HG02588 (cell line): ENCODE measurements around the gene DLL3.
"Not testable (repeated sequence)": the region's sequence is repeated elsewhere in the genome, so short reads cannot be mapped to it uniquely, and the experiment has no call there.

Experiments used
- ATAC-seq: cut with Tn5 transposase; IDR thresholded peaks from one replicate; pipeline ENCODE4 v1.9.1; 2021; ENCODE audit warnings: mild to moderate bottlenecking, moderate library complexity; ENCODE audit not compliant: unreplicated experiment

The DLL3 gene, protein sequence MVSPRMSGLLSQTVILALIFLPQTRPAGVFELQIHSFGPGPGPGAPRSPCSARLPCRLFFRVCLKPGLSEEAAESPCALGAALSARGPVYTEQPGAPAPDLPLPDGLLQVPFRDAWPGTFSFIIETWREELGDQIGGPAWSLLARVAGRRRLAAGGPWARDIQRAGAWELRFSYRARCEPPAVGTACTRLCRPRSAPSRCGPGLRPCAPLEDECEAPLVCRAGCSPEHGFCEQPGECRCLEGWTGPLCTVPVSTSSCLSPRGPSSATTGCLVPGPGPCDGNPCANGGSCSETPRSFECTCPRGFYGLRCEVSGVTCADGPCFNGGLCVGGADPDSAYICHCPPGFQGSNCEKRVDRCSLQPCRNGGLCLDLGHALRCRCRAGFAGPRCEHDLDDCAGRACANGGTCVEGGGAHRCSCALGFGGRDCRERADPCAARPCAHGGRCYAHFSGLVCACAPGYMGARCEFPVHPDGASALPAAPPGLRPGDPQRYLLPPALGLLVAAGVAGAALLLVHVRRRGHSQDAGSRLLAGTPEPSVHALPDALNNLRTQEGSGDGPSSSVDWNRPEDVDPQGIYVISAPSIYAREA

GRCh38 chr19:39498798-39499642, at the start of gene DLL3:
Gene DLL3, plus strand, starts transcription at chr19:39498947. Its CDS starts 28 bp downstream, at chr19:39498975.
- no peak for ATAC-seq

- no peak for ATAC-seq
These were observed 49.5 kb upstream of the DLL3 start for GRCh38 chr19:39449116-39449797.

GRCh38 chr19:39451257-39451656, 47.5 kb upstream of the DLL3 start:
- ATAC-seq: not testable (repeated sequence)

DNA sequence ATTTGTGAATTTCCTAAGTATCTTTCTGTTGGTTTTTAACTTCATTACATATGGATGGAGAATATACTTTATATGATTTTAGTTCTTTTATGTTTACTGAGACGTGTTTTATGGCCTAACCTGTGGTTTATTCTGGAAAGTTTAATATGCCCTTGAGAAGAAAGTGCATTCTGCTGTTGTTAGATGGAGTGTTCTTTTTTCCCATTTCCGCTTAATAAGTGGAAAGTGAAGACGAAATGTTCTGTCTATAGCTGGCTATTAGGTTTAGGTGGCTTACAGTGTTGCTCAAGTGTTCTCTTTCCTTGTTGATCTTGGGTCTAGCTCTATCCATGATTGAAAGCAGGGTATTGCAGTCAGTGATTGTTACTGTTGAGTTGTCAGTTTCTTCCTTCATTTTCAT, 35.3 kb upstream of the DLL3 start:
- ATAC-seq: no peak

GRCh38 chr19:39465956-39466747, 32.6 kb upstream of the DLL3 start:
- no peak for ATAC-seq

DNA sequence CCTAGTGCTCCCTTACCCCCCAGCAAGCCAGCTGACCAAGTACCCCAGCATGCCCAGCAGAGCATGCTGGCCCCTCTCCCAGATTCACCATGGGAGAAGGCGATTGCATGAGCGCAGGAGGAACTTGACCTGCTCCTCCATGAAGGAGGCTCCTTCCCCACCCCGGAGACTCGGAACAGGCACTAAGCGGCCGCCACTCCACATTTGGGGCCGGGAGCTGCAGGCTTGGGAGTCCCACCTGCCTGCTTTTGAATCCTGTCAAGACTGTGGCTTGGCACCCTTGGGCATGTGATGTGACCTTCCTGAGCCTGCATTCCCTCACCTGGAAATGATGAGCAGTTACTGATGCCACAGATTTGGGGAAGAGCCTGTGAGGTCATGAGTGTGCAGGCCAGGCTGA, 30.8 kb upstream of the DLL3 start:
- no peak for ATAC-seq

DNA sequence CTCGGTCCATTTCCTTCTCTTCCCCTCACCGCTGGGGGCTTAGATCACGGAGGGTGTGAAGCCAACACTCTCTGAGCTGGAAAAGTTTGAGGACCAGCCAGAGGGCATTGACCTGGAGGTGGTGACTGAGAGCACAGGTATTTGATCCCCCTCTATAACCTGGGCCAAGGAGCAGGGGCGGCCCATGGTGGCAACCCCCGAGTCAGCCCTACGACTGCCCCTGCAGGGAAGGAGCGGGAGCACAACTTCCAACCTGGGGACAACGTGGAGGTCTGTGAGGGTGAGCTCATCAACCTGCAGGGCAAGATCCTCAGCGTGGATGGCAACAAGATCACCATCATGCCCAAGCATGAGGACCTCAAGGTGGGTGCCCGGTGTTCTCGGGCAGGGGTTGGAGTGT, 29.7 kb upstream of the DLL3 start:
- ATAC-seq: no peak

DNA sequence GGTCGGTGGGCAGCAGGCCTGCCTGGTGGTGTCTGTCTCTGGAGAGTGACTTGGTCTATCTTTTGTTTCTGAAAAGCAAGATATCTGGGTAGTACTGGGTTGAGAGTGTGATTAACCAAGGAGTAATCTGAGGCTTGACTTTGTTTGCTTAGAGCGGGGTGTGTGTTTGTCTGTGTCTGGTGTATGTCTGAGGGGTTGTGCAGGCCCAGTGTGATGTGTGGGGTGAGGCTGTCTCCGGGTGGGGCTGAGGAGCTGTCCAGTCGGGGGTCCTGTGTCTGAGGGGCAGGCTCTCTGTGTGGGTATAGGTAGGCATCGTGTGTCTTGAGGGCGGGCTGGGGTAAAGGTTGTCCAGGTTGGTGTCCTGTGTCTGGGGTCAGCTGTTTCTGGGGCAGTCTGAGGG, 29.2 kb upstream of the DLL3 start:
- ATAC-seq: no peak

DNA sequence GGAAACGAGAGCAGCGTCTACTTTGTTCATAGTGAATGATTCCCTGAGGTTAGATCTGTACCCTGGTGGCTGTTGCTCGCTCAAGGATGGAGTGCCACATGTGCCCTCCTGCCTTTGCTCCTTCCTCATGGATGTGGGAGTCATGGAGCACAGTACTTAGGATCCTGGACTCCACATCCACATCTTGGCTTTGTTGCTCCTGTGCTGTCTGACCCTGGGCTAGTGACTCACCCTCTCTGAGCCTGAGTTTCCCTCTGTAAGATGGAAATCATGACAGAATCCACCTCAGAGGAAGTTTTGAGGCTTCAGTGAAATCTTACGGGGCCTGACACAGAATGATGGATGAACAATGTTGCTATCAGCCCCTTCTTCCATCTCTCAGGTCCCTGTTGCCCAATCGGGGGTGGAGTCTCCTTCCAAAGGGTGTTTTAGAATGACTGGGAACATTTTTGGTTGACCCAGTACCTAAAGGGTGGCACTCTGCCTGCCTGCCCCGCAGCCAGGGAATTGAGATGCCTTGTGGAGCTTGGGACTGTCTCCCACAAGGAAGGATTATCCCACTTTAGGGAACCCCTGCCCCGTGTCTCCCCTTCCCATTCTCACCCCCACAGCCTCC, 27.9 kb upstream of the DLL3 start:
- no peak for ATAC-seq

- ATAC-seq: no peak
These were observed 26.8 kb upstream of the DLL3 start for GRCh38 chr19:39471756-39472536.

GRCh38 chr19:39472746-39473442, 25.9 kb upstream of the DLL3 start:
- no peak for ATAC-seq

- ATAC-seq: no peak
These were observed 25.2 kb upstream of the DLL3 start for GRCh38 chr19:39473443-39473960.

DNA sequence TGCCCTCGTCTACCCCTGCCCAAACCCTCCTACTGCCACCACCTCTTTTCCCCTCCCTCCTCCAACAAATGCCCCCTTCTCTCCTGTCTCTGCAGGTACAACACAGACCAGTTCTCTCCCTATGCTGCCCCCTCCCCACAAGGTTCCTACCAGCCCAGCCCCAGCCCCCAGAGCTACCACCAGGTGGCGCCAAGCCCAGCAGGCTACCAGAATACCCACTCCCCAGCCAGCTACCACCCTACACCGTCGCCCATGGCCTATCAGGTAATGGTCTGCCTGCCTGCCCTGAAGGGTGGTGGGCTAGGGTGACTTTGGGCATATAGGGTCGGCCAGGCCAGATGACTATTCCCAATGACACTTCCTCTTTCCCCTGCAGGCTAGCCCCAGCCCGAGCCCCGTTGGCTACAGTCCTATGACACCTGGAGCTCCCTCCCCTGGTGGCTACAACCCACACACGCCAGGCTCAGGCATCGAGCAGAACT, 24.6 kb upstream of the DLL3 start:
- no peak for ATAC-seq

- ATAC-seq: no peak
These were observed 23.0 kb upstream of the DLL3 start for GRCh38 chr19:39475748-39476147.

- not testable (repeated sequence) for ATAC-seq
These were observed 19.4 kb upstream of the DLL3 start for GRCh38 chr19:39479319-39479801.

GRCh38 chr19:39479916-39480315, 18.8 kb upstream of the DLL3 start:
- ATAC-seq: no peak

DNA sequence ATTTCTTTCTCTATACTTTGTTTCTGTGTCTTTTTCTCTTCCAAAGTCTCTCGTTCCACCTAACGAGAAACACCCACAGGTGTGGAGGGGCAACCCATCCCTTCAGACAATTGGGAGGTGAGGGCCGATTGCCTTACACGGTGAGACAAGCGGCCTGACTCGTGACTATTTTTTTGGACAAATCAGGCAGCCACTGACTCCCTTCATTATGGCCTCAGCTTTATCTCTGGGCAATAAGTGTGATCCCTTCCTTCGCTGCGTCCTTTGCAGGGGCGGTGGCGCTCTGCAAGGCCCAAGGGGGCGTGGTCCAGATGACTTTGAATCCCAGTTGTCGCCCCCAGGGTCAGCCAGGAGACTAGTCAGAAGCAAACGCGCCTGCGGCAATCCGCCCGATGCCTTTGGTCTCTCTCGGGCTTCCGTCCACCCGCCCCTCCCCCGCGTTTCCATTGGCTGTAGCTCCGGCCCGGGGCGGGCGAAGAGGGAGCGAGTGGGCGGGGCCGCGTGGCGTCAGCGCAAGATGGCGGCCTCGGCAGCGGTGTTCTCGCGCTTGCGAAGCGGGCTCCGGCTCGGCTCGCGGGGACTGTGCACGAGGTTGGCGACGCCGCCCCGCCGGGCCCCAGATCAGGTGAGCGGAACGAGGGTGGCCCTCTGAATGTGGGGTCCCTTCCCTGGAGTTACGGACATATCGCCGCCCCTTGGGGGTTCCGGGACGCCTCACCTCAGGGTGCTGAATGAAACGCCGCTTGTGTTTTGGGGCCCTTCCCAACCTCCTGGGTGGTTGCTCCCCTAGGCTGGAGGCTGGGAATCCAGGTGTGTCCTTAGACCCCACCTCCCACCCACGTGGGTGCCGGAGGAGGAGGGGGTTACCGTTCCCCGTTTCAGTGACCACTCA, 18.2 kb upstream of the DLL3 start, which contains the start of gene TIMM50:
Gene TIMM50 (plus strand): TSS at position 502 of the 892 bp plus-strand sequence. CDS start 16 bp downstream, at position 518.
- peak; percentile 81 for ATAC-seq
